Measurements from ENCODE around the gene FAM111A.

Gene FAM111A

GRCh38 chr11:59141191-59141590, 1.5 kb upstream of the FAM111A start:
- Histone ChIP-seq H3K36me3 (ENCODE audit: control insufficient read depth in 1 of 2, insufficient read depth in 2 of 2, low read length in 2 of 2) (peaks cover 0 to 7% of the 10 kb centered on the region in 2 donors), H3K9ac (ENCODE audit: low read depth in 1 of 2, low read length in 2 of 2) (no peak overlapping the region), H3K27ac (ENCODE audit: low read depth, low read length) (no peak overlapping the region), H3K9me3 (ENCODE audit: control insufficient read depth in 1 of 2, low read length in 2 of 2) (no peaks in the 10 kb centered on the region), H3K4me1 (ENCODE audit: control insufficient read depth in 1 of 2, insufficient read depth in 2 of 2, low read length in 2 of 2) (peaks cover 28 to 29% of the 10 kb centered on the region in 2 donors), H3K4me3 (ENCODE audit: low read depth in 1 of 2, low read length in 2 of 2) (no peak overlapping the region), H3K27me3 (ENCODE audit: control insufficient read depth in 1 of 2, insufficient read depth in 2 of 2, low read length in 2 of 2) (no peaks in the 10 kb centered on the region)

GRCh38 chr11:59141673-59142460, 789 bp upstream of the FAM111A start:
- Histone ChIP-seq H3K4me3 (ENCODE audit: low read depth in 1 of 2, low read length in 2 of 2) (peak overlapping the region; percentile 89 to 94), H3K36me3 (ENCODE audit: control insufficient read depth in 1 of 2, insufficient read depth in 2 of 2, low read length in 2 of 2) (peaks cover 0 to 7% of the 10 kb centered on the region in 2 donors), H3K9ac (ENCODE audit: low read depth in 1 of 2, low read length in 2 of 2) (peak overlapping the region; percentile 88), H3K9me3 (ENCODE audit: control insufficient read depth in 1 of 2, low read length in 2 of 2) (no peaks in the 10 kb centered on the region), H3K4me1 (ENCODE audit: control insufficient read depth in 1 of 2, insufficient read depth in 2 of 2, low read length in 2 of 2) (peaks cover 28 to 29% of the 10 kb centered on the region in 2 donors), H3K27ac (ENCODE audit: low read depth, low read length) (peak overlapping the region; percentile 98), H3K27me3 (ENCODE audit: control insufficient read depth in 1 of 2, insufficient read depth in 2 of 2, low read length in 2 of 2) (no peaks in the 10 kb centered on the region)

- Histone ChIP-seq H3K27ac (ENCODE audit: low read depth, low read length) (peak overlapping the region; percentile 32), H3K36me3 (ENCODE audit: control insufficient read depth in 1 of 2, insufficient read depth in 2 of 2, low read length in 2 of 2) (peaks cover 4 to 5% of the 10 kb centered on the region in 2 donors), H3K27me3 (ENCODE audit: control insufficient read depth in 1 of 2, insufficient read depth in 2 of 2, low read length in 2 of 2) (no peaks in the 10 kb centered on the region), H3K9ac (ENCODE audit: low read depth in 1 of 2, low read length in 2 of 2) (peak overlapping the region; percentile 61 to 88), H3K9me3 (ENCODE audit: control insufficient read depth in 1 of 2, low read length in 2 of 2) (no peaks in the 10 kb centered on the region), H3K4me3 (ENCODE audit: low read depth in 1 of 2, low read length in 2 of 2) (peak overlapping the region; percentile 89 to 94), H3K4me1 (ENCODE audit: control insufficient read depth in 1 of 2, insufficient read depth in 2 of 2, low read length in 2 of 2) (peaks cover 28 to 29% of the 10 kb centered on the region in 2 donors)
Measured at GRCh38 chr11:59144096-59144495, 1.4 kb downstream of the FAM111A start.

GRCh38 chr11:59144579-59145345, 2.1 kb downstream of the FAM111A start:
- Histone ChIP-seq H3K27me3 (ENCODE audit: control insufficient read depth in 1 of 2, insufficient read depth in 2 of 2, low read length in 2 of 2) (no peaks in the 10 kb centered on the region), H3K4me3 (ENCODE audit: low read depth in 1 of 2, low read length in 2 of 2) (peak overlapping the region; percentile 89 to 94), H3K9ac (ENCODE audit: low read depth in 1 of 2, low read length in 2 of 2) (peak overlapping the region; percentile 61 to 88), H3K4me1 (ENCODE audit: control insufficient read depth in 1 of 2, insufficient read depth in 2 of 2, low read length in 2 of 2) (peaks cover 28 to 29% of the 10 kb centered on the region in 2 donors), H3K27ac (ENCODE audit: low read depth, low read length) (peak overlapping the region; percentile 46), H3K9me3 (ENCODE audit: control insufficient read depth in 1 of 2, low read length in 2 of 2) (no peaks in the 10 kb centered on the region), H3K36me3 (ENCODE audit: control insufficient read depth in 1 of 2, insufficient read depth in 2 of 2, low read length in 2 of 2) (peaks cover 4 to 5% of the 10 kb centered on the region in 2 donors)

DNA sequence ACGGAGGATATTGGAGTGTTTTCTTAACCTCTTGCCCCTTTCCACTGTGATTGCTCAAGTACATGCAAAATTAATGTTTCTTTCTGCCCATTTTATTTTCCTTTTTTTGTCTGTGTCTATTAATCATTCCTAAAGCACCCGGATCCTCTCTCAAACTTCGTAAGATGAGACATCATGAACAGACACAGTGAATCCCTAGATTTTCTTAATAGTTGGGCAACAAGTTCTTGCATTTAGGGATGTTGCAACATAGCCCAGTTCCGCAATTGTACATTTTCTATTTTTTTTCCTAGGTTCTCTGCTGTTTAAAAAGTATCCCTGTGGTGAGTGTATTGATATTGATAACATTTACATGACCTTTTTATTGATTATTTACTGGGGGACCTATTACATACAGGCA, 2.9 kb downstream of the FAM111A start:
- H3K27ac ChIP-seq (ENCODE audit: low read depth, low read length) = no peak overlapping the region
- H3K9me3 ChIP-seq (ENCODE audit: control insufficient read depth in 1 of 2, low read length in 2 of 2) = no peaks in the 10 kb centered on the region
- peak overlapping the region; percentile 45 to 61 for H3K9ac ChIP-seq (ENCODE audit: low read depth in 1 of 2, low read length in 2 of 2)
- peak overlapping the region; percentile 89 to 94 for H3K4me3 ChIP-seq (ENCODE audit: low read depth in 1 of 2, low read length in 2 of 2)
- no peaks in the 10 kb centered on the region for H3K27me3 ChIP-seq (ENCODE audit: control insufficient read depth in 1 of 2, insufficient read depth in 2 of 2, low read length in 2 of 2)
- H3K36me3 ChIP-seq (ENCODE audit: control insufficient read depth in 1 of 2, insufficient read depth in 2 of 2, low read length in 2 of 2) = peaks cover 4 to 9% of the 10 kb centered on the region in 2 donors
- peaks cover 28 to 29% of the 10 kb centered on the region in 2 donors for H3K4me1 ChIP-seq (ENCODE audit: control insufficient read depth in 1 of 2, insufficient read depth in 2 of 2, low read length in 2 of 2)

GRCh38 chr11:59151761-59152160, 9.1 kb downstream of the FAM111A start:
- H3K9ac ChIP-seq (ENCODE audit: low read depth in 1 of 2, low read length in 2 of 2) = no peak overlapping the region
- H3K27me3 ChIP-seq (ENCODE audit: control insufficient read depth in 1 of 2, insufficient read depth in 2 of 2, low read length in 2 of 2) = no peaks in the 10 kb centered on the region
- no peak overlapping the region for H3K4me3 ChIP-seq (ENCODE audit: low read depth in 1 of 2, low read length in 2 of 2)
- H3K36me3 ChIP-seq (ENCODE audit: control insufficient read depth in 1 of 2, insufficient read depth in 2 of 2, low read length in 2 of 2) = peaks cover 13 to 17% of the 10 kb centered on the region in 2 donors
- no peak overlapping the region for H3K27ac ChIP-seq (ENCODE audit: low read depth, low read length)
- H3K4me1 ChIP-seq (ENCODE audit: control insufficient read depth in 1 of 2, insufficient read depth in 2 of 2, low read length in 2 of 2) = no peaks in the 10 kb centered on the region
- no peaks in the 10 kb centered on the region for H3K9me3 ChIP-seq (ENCODE audit: control insufficient read depth in 1 of 2, low read length in 2 of 2)

DNA sequence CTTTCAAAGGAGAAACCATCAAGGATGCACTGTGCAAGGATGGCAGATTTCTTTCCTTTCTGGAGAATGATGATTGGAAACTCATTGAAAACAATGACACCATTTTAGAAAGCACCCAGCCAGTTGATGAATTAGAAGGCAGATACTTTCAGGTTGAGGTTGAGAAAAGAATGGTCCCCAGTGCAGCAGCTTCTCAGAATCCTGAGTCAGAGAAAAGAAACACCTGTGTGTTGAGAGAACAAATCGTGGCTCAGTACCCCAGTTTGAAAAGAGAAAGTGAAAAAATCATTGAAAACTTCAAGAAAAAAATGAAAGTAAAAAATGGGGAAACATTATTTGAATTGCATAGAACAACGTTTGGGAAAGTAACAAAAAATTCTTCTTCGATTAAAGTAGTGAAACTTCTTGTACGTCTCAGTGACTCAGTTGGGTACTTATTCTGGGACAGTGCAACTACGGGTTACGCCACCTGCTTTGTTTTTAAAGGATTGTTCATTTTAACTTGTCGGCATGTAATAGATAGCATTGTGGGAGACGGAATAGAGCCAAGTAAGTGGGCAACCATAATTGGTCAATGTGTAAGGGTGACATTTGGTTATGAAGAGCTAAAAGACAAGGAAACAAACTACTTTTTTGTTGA, 9.8 kb downstream of the FAM111A start:
- Histone ChIP-seq H3K4me3 (ENCODE audit: low read depth in 1 of 2, low read length in 2 of 2) (no peak overlapping the region), H3K9me3 (ENCODE audit: control insufficient read depth in 1 of 2, low read length in 2 of 2) (no peaks in the 10 kb centered on the region), H3K9ac (ENCODE audit: low read depth in 1 of 2, low read length in 2 of 2) (no peak overlapping the region), H3K4me1 (ENCODE audit: control insufficient read depth in 1 of 2, insufficient read depth in 2 of 2, low read length in 2 of 2) (no peaks in the 10 kb centered on the region), H3K27ac (ENCODE audit: low read depth, low read length) (no peak overlapping the region), H3K27me3 (ENCODE audit: control insufficient read depth in 1 of 2, insufficient read depth in 2 of 2, low read length in 2 of 2) (no peaks in the 10 kb centered on the region), H3K36me3 (ENCODE audit: control insufficient read depth in 1 of 2, insufficient read depth in 2 of 2, low read length in 2 of 2) (peaks cover 13 to 17% of the 10 kb centered on the region in 2 donors)

- H3K27ac ChIP-seq (ENCODE audit: low read depth, low read length) = no peak overlapping the region
- H3K4me1 ChIP-seq (ENCODE audit: control insufficient read depth in 1 of 2, insufficient read depth in 2 of 2, low read length in 2 of 2) = no peaks in the 10 kb centered on the region
- peaks cover 9 to 12% of the 10 kb centered on the region in 2 donors for H3K36me3 ChIP-seq (ENCODE audit: control insufficient read depth in 1 of 2, insufficient read depth in 2 of 2, low read length in 2 of 2)
- no peaks in the 10 kb centered on the region for H3K9me3 ChIP-seq (ENCODE audit: control insufficient read depth in 1 of 2, low read length in 2 of 2)
- H3K27me3 ChIP-seq (ENCODE audit: control insufficient read depth in 1 of 2, insufficient read depth in 2 of 2, low read length in 2 of 2) = no peaks in the 10 kb centered on the region
- H3K4me3 ChIP-seq (ENCODE audit: low read depth in 1 of 2, low read length in 2 of 2) = no peak overlapping the region
- no peak overlapping the region for H3K9ac ChIP-seq (ENCODE audit: low read depth in 1 of 2, low read length in 2 of 2)
Measured at GRCh38 chr11:59154610-59155009, 12.0 kb downstream of the FAM111A start.

DNA sequence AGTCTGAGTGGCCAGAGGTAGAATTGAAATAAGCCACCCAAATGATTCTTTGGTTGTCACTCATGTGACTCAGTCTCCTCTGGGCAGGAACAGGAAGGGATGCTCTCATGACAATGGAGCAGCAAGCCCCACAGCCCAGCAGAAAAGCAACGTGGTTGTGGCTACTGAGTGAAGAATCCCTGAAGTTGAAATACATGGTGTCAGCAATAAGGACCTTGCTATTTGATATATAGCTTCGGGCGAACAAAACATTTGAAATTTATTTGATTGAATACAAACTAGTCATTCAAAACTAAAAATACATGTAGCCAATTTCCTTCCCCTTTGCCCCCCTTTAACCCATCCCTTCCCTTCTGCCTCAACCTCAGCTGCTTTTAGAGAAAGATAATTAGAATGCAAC, 14.8 kb downstream of the FAM111A start:
- no peaks in the 10 kb centered on the region for H3K9me3 ChIP-seq (ENCODE audit: control insufficient read depth in 1 of 2, low read length in 2 of 2)
- H3K4me1 ChIP-seq (ENCODE audit: control insufficient read depth in 1 of 2, insufficient read depth in 2 of 2, low read length in 2 of 2) = no peaks in the 10 kb centered on the region
- no peak overlapping the region for H3K9ac ChIP-seq (ENCODE audit: low read depth in 1 of 2, low read length in 2 of 2)
- H3K27ac ChIP-seq (ENCODE audit: low read depth, low read length) = no peak overlapping the region
- peaks cover 0 to 5% of the 10 kb centered on the region in 2 donors for H3K36me3 ChIP-seq (ENCODE audit: control insufficient read depth in 1 of 2, insufficient read depth in 2 of 2, low read length in 2 of 2)
- no peak overlapping the region for H3K4me3 ChIP-seq (ENCODE audit: low read depth in 1 of 2, low read length in 2 of 2)
- no peaks in the 10 kb centered on the region for H3K27me3 ChIP-seq (ENCODE audit: control insufficient read depth in 1 of 2, insufficient read depth in 2 of 2, low read length in 2 of 2)

Data from duodenal mucosa (tissue), 2 donors.